OCI-LY7 (cell line): Measurements from ENCODE around the gene TMEM181. TPM values are rescaled to one million over a fixed set of nuclear protein-coding genes. Genes with fewer than 3 reads are reported as not detected.

ENCODE experiments used
- BruUV-seq: library from RNA; stranded (reverse); fragments of 400-500 nt; replicated peaks from 2 replicates; lab custom pipeline; 2021; lab: Mats Ljungman, UMichigan
- CTCF ChIA-PET: fragments of 300-600 bp; sonication (Branson Sonifier 250); formaldehyde crosslinking; loops from one replicate; lab custom pipeline; 2022; ENCODE audit warnings: antibody characterized with exemption; ENCODE audit not compliant: unreplicated experiment; lab: Charles Lee
- POLR2A ChIA-PET: fragments of 300-600 bp; sonication (Branson Sonifier 250); formaldehyde crosslinking; loops from one replicate; lab custom pipeline; 2022; ENCODE audit warnings: antibody characterized with exemption; lab: Charles Lee
- DNase-seq: peaks from one replicate; pipeline ENCODE4 v3.0.0-alpha.2; 2015; ENCODE audit warnings: low spot score
- H2AFZ ChIP-seq: fragments of 200-600 bp; sonication (generic), shearing (Covaris generic); 2 replicates; pipeline ENCODE4 v1.6.1; 2014; ENCODE audit warnings: mild to moderate bottlenecking, antibody characterized with exemption, low read length, moderate library complexity
- H3K27ac ChIP-seq: fragments of 200-600 bp; sonication (generic); 2 replicates; pipeline ENCODE4 v1.5.1; 2014; ENCODE audit warnings: mixed run types, low read depth, mild to moderate bottlenecking, moderate library complexity, low read length, inconsistent platforms; ENCODE audit not compliant: poor library complexity, severe bottlenecking
- H3K36me3 ChIP-seq: fragments of 200-600 bp; sonication (generic); 2 replicates; pipeline ENCODE4 v1.6.1; 2014; ENCODE audit warnings: mild to moderate bottlenecking, antibody characterized with exemption, low read length, moderate library complexity, mixed read lengths; ENCODE audit not compliant: insufficient read depth
- H3K4me1 ChIP-seq: fragments of 200-600 bp; sonication (generic); 2 replicates; pipeline ENCODE4 v1.5.1; 2014; ENCODE audit warnings: mild to moderate bottlenecking, low read length; ENCODE audit not compliant: insufficient read depth, poor library complexity, severe bottlenecking
- H3K4me2 ChIP-seq: fragments of 200-600 bp; sonication (generic); 2 replicates; pipeline ENCODE4 v1.6.1; 2014; ENCODE audit warnings: mild to moderate bottlenecking, low read length
- H3K4me3 ChIP-seq: fragments of 200-600 bp; sonication (generic); 2 replicates; pipeline ENCODE4 v1.5.1; 2014; ENCODE audit warnings: mild to moderate bottlenecking, low read depth, low read length; ENCODE audit not compliant: poor library complexity, severe bottlenecking
- H3K79me2 ChIP-seq: fragments of 200-600 bp; sonication (generic); 2 replicates; pipeline ENCODE4 v1.6.1; 2016; ENCODE audit warnings: low read depth, mild to moderate bottlenecking, low read length, moderate library complexity, mixed read lengths; ENCODE audit not compliant: insufficient read depth
- H3K9me2 ChIP-seq: fragments of 200-600 bp; sonication (generic); 2 replicates; pipeline ENCODE4 v1.6.1; 2016; ENCODE audit warnings: mild to moderate bottlenecking, low read length, mixed read lengths; ENCODE audit not compliant: insufficient read depth
- H3K9me3 ChIP-seq: fragments of 200-600 bp; sonication (generic); 2 replicates; pipeline ENCODE4 v1.6.1; 2014; ENCODE audit warnings: mild to moderate bottlenecking, mixed run types, low read length, mixed read lengths
- H4K20me1 ChIP-seq: fragments of 200-600 bp; sonication (generic); 2 replicates; pipeline ENCODE4 v1.6.1; 2014; ENCODE audit warnings: mild to moderate bottlenecking, antibody characterized with exemption, low read length, moderate library complexity, mixed read lengths; ENCODE audit not compliant: insufficient read depth
- CTCF ChIP-seq: fragments of 200-600 bp; sonication (generic); conservative IDR thresholded peaks from 2 replicates; pipeline ENCODE4 v1.5.1; 2014; ENCODE audit warnings: mild to moderate bottlenecking, antibody characterized with exemption, low read length, moderate library complexity, mixed read lengths
- EZH2phosphoT487 ChIP-seq: fragments of 200-600 bp; sonication (generic); IDR thresholded peaks from 2 replicates; pipeline ENCODE4 v1.6.1; 2018; ENCODE audit warnings: low read depth, borderline replicate concordance, mild to moderate bottlenecking, mixed run types, antibody characterized with exemption, low read length, moderate library complexity, mixed read lengths
- intact Hi-C: fragments of 100-400 bp; cut with micrococcal nuclease; formaldehyde crosslinking; loops from one replicate; pipeline ENCODE4 v1.10.0; 2022; ENCODE audit not compliant: unreplicated experiment
- total RNA-seq, 2 experiments: library from RNA; depleted of rRNA in 1 of 2; stranded (reverse); fragments of >200 nt in 1 of 2; shearing (Covaris generic) in 1 of 2; gene quantifications; 2 replicates each; pipeline ENCODE4 v1.2.3, GENCODE V29; 2014 to 2022

TMEM181 gene
- total RNA-seq, 2 experiments from 2014 or later = 8.0 to 12.5 TPM

- Histone ChIP-seq H3K4me1 (no peaks in the 10 kb centered on the region), H3K36me3 (peaks cover 59% of the 10 kb centered on the region; the same call in 1 of the 2 replicates), H4K20me1 (no peaks in the 10 kb centered on the region), H3K9me2 (no peaks in the 10 kb centered on the region), H3K4me2 (no peak overlapping the region), H2AFZ (no peak overlapping the region), H3K27ac (no peak overlapping the region), H3K9me3 (no peaks in the 10 kb centered on the region), H3K4me3 (no peak overlapping the region), H3K79me2 (peaks cover under 1% of the 10 kb centered on the region; the same call in 1 of the 2 replicates)
- BruUV-seq = no TSS peak
- CTCF ChIA-PET = no interaction called here
- no peak for DNase-seq
- intact Hi-C loops = no loop called here
- POLR2A ChIA-PET = interaction anchor here (0.5 to 0.7 kb wide), 2 partner anchors 217 to 788 kb away, joined by 3 read pairs; no protein-coding TSS in a partner anchor
- no peak for TF ChIP-seq CTCF
Observed at GRCh38 chr6:158635427-158636073, 75.7 kb downstream of the TMEM181 start.

GRCh38 chr6:158636778-158637177 lies 76.9 kb downstream of the TMEM181 start:
- no peak overlapping the region for H3K27ac ChIP-seq
- H3K79me2 ChIP-seq = peaks cover 11% of the 10 kb centered on the region; the same call in 1 of the 2 replicates
- no peaks in the 10 kb centered on the region for H4K20me1 ChIP-seq
- TSS peak; percentile 18 for BruUV-seq
- no peaks in the 10 kb centered on the region for H3K4me1 ChIP-seq
- intact Hi-C loops = no loop called here
- no peak overlapping the region for H3K4me2 ChIP-seq
- TF ChIP-seq EZH2phosphoT487 (no peak), CTCF (no peak)
- H3K4me3 ChIP-seq = no peak overlapping the region
- H3K9me2 ChIP-seq = no peaks in the 10 kb centered on the region
- H3K36me3 ChIP-seq = peaks cover 55% of the 10 kb centered on the region
- H2AFZ ChIP-seq = no peak overlapping the region
- CTCF ChIA-PET = no interaction called here
- DNase-seq = no peak
- POLR2A ChIA-PET = no interaction called here
- H3K9me3 ChIP-seq = no peaks in the 10 kb centered on the region

- DNase-seq = no peak
- ChIA-PET POLR2A (interaction anchor here (0.5 to 0.6 kb wide), 2 partner anchors 281 to 313 kb away, joined by 3 to 4 read pairs; no protein-coding TSS in a partner anchor), CTCF (no interaction called here)
- H4K20me1 ChIP-seq = no peaks in the 10 kb centered on the region
- H3K4me2 ChIP-seq = no peak overlapping the region
- H3K4me3 ChIP-seq = no peak overlapping the region
- intact Hi-C loops = no loop called here
- BruUV-seq = no TSS peak
- H3K9me3 ChIP-seq = no peaks in the 10 kb centered on the region
- peaks cover 8% of the 10 kb centered on the region for H3K4me1 ChIP-seq
- H3K27ac ChIP-seq = no peak overlapping the region
- TF ChIP-seq EZH2phosphoT487 = no peak
- TF ChIP-seq CTCF = no peak
- peaks cover 26% of the 10 kb centered on the region for H3K79me2 ChIP-seq
- H2AFZ ChIP-seq = no peak overlapping the region
- H3K9me2 ChIP-seq = no peaks in the 10 kb centered on the region
- H3K36me3 ChIP-seq = peaks cover 55% of the 10 kb centered on the region
Observed at GRCh38 chr6:158638324-158638854, 78.5 kb downstream of the TMEM181 start.
